Stimulated activated CD8-positive, alpha-beta memory T cell treated with anti-CD3 and anti-CD28 coated beads, Interleukin-15, amount 100 ng/mL, for 1 hour (primary cell): Measurements from ENCODE around the gene KRT71.

Experiments used
- DNase-seq: peaks from one replicate; pipeline ENCODE4 v3.0.0-alpha.2; 2020; ENCODE audit warnings: low read depth

The KRT71 gene

GRCh38 chr12:52575256-52575655, 22.3 kb upstream of the KRT71 start:
- DNase-seq, result no peak

- no peak for DNase-seq
Measured at GRCh38 chr12:52573743-52574142, 20.8 kb upstream of the KRT71 start, which contains the start of gene KRT74. TSS of gene KRT74 (minus strand) at chr12:52573843. CDS start at chr12:52573777, 66 bp downstream.

- DNase-seq, result no peak
Measured at GRCh38 chr12:52573306-52573705, 20.4 kb upstream of the KRT71 start.

GRCh38 chr12:52570511-52570910, 17.6 kb upstream of the KRT71 start:
- no peak for DNase-seq

- no peak for DNase-seq
Measured at GRCh38 chr12:52568111-52568510, 15.2 kb upstream of the KRT71 start.

GRCh38 chr12:52566847-52567291, 13.9 kb upstream of the KRT71 start:
- peak; percentile 6 for DNase-seq

GRCh38 chr12:52564582-52564981, 11.6 kb upstream of the KRT71 start:
- DNase-seq, result no peak

GRCh38 chr12:52561880-52562449, 9.0 kb upstream of the KRT71 start:
- no peak for DNase-seq

- DNase-seq, result no peak
Measured at GRCh38 chr12:52559979-52560378, 7.0 kb upstream of the KRT71 start.

GRCh38 chr12:52558781-52559445, 6.0 kb upstream of the KRT71 start:
- no peak for DNase-seq

- no peak for DNase-seq
Measured at GRCh38 chr12:52557476-52557875, 4.5 kb upstream of the KRT71 start.

GRCh38 chr12:52555577-52555976, 2.6 kb upstream of the KRT71 start:
- DNase-seq, result no peak

- DNase-seq, result no peak
Measured at GRCh38 chr12:52552055-52552454, 890 bp downstream of the KRT71 start.

- DNase-seq, result no peak
Measured at GRCh38 chr12:52551216-52551865, 1.6 kb downstream of the KRT71 start.

GRCh38 chr12:52546126-52546525, 6.8 kb downstream of the KRT71 start:
- DNase-seq, result no peak

GRCh38 chr12:52543985-52544883, 8.7 kb downstream of the KRT71 start:
- DNase-seq, result no peak

- DNase-seq, result no peak
Measured at GRCh38 chr12:52542785-52543318, 10.1 kb downstream of the KRT71 start.

GRCh38 chr12:52542157-52542556, 10.8 kb downstream of the KRT71 start:
- no peak for DNase-seq

GRCh38 chr12:52541709-52542108, 11.2 kb downstream of the KRT71 start:
- no peak for DNase-seq

- DNase-seq, result no peak
Measured at GRCh38 chr12:52540531-52540930, 12.4 kb downstream of the KRT71 start.

- no peak for DNase-seq
Measured at GRCh38 chr12:52539821-52540173, 13.1 kb downstream of the KRT71 start.
